ENCODE results near the gene GREB1L.

GREB1L gene

GRCh38 chr18:21496277-21496835 is 254.3 kb downstream of the GREB1L start:
- no peak for DNase-seq

- DNase-seq, result no peak
Measured at GRCh38 chr18:21499997-21500396, 258.0 kb downstream of the GREB1L start.

- no peak for DNase-seq
Measured at GRCh38 chr18:21502661-21503060, 260.6 kb downstream of the GREB1L start.

GRCh38 chr18:21507913-21508701 is 266.1 kb downstream of the GREB1L start:
- DNase-seq, result no peak

GRCh38 chr18:21509062-21509461 is 267.0 kb downstream of the GREB1L start:
- DNase-seq, result peak; percentile 7

GRCh38 chr18:21513292-21513691 is 271.3 kb downstream of the GREB1L start:
- DNase-seq, result no peak

- no peak for DNase-seq
Measured at GRCh38 chr18:21513741-21514140, 271.7 kb downstream of the GREB1L start.

- DNase-seq, result no peak
Measured at GRCh38 chr18:21522530-21522929, 280.5 kb downstream of the GREB1L start.

GRCh38 chr18:21525916-21526315 is 283.9 kb downstream of the GREB1L start:
- no peak for DNase-seq

GRCh38 chr18:21526463-21526862 is 284.4 kb downstream of the GREB1L start:
- no peak for DNase-seq

- DNase-seq, result no peak
Measured at GRCh38 chr18:21534327-21534726, 292.3 kb downstream of the GREB1L start.

GRCh38 chr18:21538230-21538629 is 296.2 kb downstream of the GREB1L start:
- no peak for DNase-seq

- no peak for DNase-seq
Measured at GRCh38 chr18:21546423-21546822, 304.4 kb downstream of the GREB1L start.

GRCh38 chr18:21548647-21549046 is 306.6 kb downstream of the GREB1L start:
- peak; percentile 8 for DNase-seq

- DNase-seq, result no peak
Measured at GRCh38 chr18:21550510-21550970, 308.5 kb downstream of the GREB1L start.

GRCh38 chr18:21557607-21558253 is 315.7 kb downstream of the GREB1L start:
- no peak for DNase-seq

- DNase-seq, result no peak
Measured at GRCh38 chr18:21559195-21559594, 317.2 kb downstream of the GREB1L start.

GRCh38 chr18:21571772-21572171 is 329.7 kb downstream of the GREB1L start:
- DNase-seq, result no peak

Measured in hematopoietic multipotent progenitor cell treated with erythropoietin and hydrocortisone succinate and interleukin-3 and kit ligand, for 6 days (in vitro differentiated cells).